ENCODE measurements around the gene TMPRSS13. TPM values are rescaled to one million over a fixed set of nuclear protein-coding genes. Genes with fewer than 3 reads are reported as not detected.
"Not testable (repeated sequence)": the region's sequence is repeated elsewhere in the genome, so short reads cannot be mapped to it uniquely, and the experiment has no call there.

Gene TMPRSS13
- total RNA-seq, 1 donor from 2014 or later: not detected

DNA sequence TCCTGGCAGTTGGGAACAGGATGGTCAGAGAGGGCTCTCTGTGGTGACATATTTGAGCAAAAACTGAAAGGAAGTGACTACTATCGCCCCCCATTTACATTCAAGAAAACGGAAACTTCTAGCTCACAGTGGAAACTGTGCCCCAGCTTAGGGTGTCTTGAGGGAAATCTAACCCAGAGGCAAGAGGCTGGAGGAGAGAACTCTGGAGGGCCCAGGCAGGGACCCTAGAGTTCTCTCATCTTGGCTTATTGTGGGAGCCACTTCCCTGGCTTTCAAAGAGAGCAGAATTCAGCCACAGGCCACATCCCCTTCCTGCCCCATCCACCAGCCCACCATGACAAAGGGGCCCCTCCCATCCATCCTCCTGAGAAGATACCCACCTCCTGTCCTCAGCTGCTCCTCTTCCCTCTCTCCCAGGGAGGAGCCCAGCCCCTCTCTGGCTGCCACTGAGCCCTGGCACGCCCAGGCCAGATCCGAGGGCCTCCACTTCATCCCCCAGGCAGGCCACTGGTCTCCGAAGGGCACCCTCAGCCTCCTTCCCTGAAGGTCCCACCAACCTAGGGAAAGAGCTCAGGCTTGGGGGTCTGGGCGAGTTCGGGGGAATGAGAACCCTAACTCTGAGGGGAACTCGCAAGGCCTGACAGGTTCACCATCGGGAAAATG lies 1.6 kb upstream of the TMPRSS13 start:
- H3K4me3 ChIP-seq: no peak overlapping the region
- H3K27me3 ChIP-seq: no peaks in the 10 kb centered on the region
- no peaks in the 10 kb centered on the region for H3K9me3 ChIP-seq
- H3K36me3 ChIP-seq: no peaks in the 10 kb centered on the region
- TF ChIP-seq, protein P1, sequence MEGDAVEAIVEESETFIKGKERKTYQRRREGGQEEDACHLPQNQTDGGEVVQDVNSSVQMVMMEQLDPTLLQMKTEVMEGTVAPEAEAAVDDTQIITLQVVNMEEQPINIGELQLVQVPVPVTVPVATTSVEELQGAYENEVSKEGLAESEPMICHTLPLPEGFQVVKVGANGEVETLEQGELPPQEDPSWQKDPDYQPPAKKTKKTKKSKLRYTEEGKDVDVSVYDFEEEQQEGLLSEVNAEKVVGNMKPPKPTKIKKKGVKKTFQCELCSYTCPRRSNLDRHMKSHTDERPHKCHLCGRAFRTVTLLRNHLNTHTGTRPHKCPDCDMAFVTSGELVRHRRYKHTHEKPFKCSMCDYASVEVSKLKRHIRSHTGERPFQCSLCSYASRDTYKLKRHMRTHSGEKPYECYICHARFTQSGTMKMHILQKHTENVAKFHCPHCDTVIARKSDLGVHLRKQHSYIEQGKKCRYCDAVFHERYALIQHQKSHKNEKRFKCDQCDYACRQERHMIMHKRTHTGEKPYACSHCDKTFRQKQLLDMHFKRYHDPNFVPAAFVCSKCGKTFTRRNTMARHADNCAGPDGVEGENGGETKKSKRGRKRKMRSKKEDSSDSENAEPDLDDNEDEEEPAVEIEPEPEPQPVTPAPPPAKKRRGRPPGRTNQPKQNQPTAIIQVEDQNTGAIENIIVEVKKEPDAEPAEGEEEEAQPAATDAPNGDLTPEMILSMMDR (IDR thresholded peaks at IDR 0.05): no peak
- peak in 1 of 2 donors; percentile 34 for DNase-seq (ENCODE audit: low spot score in 2 of 2)
- intact Hi-C loops (cut with DNase I): no loop called here
- H3K27ac ChIP-seq: no peak overlapping the region
- H3K4me1 ChIP-seq: no peaks in the 10 kb centered on the region

DNA sequence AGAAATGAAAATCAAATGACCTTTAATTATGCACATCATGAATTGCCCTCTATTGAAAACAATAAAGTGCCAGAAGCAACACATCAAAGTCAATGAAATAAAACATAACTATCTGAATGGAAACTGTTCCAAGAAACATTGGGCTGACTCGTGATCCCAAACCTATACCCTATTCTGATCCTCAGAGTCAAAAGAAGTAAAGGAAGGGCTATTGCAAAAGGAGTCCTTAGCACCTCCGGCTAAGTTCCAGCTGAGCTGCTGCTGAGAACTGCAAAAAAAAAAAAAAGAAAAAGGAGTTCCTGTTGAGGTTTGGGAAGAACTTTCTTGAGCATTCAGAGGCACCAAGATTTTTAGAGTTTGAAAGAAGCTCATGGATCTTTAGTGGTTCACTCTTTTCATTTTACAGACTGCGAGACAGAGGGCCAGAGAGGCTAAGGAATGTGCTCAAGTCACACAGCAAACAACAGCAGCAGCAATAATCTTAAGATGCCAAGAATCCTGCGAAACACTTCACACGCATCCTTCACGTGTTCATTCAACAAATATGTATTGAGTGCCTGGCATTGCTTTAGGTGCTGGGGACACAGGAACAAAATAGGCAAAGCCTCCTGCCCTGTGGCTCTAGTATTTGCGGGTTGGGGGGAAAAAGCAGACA lies 841 bp upstream of the TMPRSS13 start:
- H3K27ac ChIP-seq: no peak overlapping the region
- no peaks in the 10 kb centered on the region for H3K36me3 ChIP-seq
- intact Hi-C loops (cut with DNase I): no loop called here
- DNase-seq (ENCODE audit: low spot score in 2 of 2): no peak
- H3K27me3 ChIP-seq: no peaks in the 10 kb centered on the region
- H3K4me1 ChIP-seq: no peaks in the 10 kb centered on the region
- TF ChIP-seq, protein P1 (IDR thresholded peaks at IDR 0.05): no peak
- H3K4me3 ChIP-seq: no peak overlapping the region
- no peaks in the 10 kb centered on the region for H3K9me3 ChIP-seq

DNA sequence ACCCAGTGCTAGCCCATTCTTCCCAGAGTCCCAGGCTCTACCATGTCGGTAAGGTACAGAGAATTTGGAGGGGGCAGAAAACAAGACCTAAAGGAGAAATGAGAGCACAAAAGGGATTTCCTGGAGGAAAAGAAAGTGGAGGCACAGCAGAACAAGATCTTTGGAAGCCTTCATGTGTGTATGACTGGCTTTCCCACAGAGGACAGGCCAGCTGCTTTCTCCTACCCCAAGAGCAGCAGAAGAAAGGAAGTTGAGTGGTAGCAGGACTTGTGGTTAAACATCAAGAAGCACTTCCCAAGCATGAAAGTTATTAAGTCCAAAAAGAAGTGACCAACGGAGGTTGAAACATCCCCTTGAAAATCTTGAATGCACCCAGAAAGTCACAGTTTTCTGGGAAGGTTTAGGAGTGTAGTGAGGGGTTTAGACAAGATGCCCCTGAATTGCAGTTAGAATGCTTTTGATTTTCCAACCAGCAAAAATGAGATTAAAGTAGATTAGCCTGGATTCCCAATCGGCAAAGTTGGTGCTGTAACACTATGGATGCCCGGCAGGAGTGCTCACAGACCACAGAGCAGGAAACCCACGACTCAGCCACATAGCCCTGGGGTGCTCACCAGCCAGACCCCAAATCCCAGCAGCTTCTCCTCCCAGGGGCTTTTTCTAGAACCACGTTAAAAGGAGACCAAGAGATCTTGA lies 608 bp downstream of the TMPRSS13 start:
- DNase-seq (ENCODE audit: low spot score in 2 of 2): no peak
- TF ChIP-seq, protein P1 (IDR thresholded peaks at IDR 0.05): no peak
- intact Hi-C loops (cut with DNase I): no loop called here

DNA sequence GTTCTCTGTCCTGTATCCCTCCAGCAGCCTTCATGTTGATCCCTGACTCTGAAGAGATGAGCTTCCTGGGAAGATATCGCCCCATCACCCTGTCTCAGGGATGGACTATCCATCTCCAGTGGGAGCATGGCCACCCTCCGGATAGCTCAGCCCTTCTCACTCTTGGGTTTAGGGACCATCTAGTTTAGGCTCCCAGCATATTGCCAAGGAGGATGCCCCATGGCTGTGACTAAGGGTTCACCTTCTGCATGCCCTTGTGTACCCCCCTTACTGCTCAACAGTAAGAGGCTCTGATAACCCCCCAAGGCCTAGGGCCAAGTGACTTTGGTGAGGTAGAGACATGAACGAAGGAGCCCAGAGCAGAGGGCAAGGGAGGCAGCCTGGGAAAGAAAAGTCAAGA lies 1.3 kb downstream of the TMPRSS13 start:
- TF ChIP-seq, protein P1 (IDR thresholded peaks at IDR 0.05): no peak
- Histone ChIP-seq H3K4me3 (no peak overlapping the region), H3K36me3 (no peaks in the 10 kb centered on the region), H3K9me3 (no peaks in the 10 kb centered on the region), H3K27ac (no peak overlapping the region), H3K27me3 (no peaks in the 10 kb centered on the region), H3K4me1 (no peaks in the 10 kb centered on the region)
- DNase-seq (ENCODE audit: low spot score in 2 of 2): no peak
- intact Hi-C loops (cut with DNase I): no loop called here

More for the DNA sequence above, 608 bp downstream of the TMPRSS13 start:
- Histone ChIP-seq H3K27me3 (no peaks in the 10 kb centered on the region), H3K4me1 (no peaks in the 10 kb centered on the region), H3K4me3 (no peak overlapping the region), H3K27ac (no peak overlapping the region), H3K36me3 (no peaks in the 10 kb centered on the region), H3K9me3 (no peaks in the 10 kb centered on the region)

DNA sequence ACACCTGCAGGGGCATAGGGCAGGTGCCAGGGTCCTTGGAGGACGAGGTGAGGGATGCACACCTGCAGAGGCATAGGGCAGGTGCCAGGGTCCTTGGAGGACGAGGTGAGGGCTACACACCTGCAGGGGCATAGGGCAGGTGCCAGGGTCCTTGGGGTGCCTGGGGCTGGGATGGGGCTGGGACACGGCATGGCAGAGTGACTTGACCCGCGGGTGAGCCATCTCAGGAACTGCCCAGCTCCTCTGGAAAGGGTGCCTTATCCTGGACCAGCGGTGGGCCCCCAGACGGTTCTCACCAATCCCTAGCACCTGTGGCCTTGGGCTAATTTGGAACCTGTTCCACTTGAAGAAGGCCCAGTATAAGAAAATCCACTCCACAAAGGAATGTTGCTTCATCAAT lies 3.0 kb downstream of the TMPRSS13 start:
- H3K4me3 ChIP-seq; DNase-seq (ENCODE audit: low spot score in 2 of 2); H3K9me3 ChIP-seq; intact Hi-C loops (cut with DNase I); H3K36me3 ChIP-seq; H3K27ac ChIP-seq; H3K4me1 ChIP-seq; H3K27me3 ChIP-seq: not testable (repeated sequence)
